HL-60 (cell line): ENCODE data around the gene FAM156B.
"Not testable (repeated sequence)": the region's sequence is repeated elsewhere in the genome, so short reads cannot be mapped to it uniquely, and the experiment has no call there.

Experiments used
- DNase-seq, 2 experiments: peaks; one replicate each; pipeline ENCODE4 v3.0.0-alpha.2; 2010 to 2020; ENCODE audit warnings: low read depth in 1 of 2, low spot score in 1 of 2
- H3K27ac ChIP-seq: fragments of 250-450 bp; sonication (Bioruptor Pico); replicated peaks from 2 replicates; pipeline ENCODE4 v1.5.1; 2020; ENCODE audit warnings: mild to moderate bottlenecking, moderate library complexity
- H3K27me3 ChIP-seq: fragments of 250-450 bp; sonication (Bioruptor Pico); 2 replicates; pipeline ENCODE4 v1.5.1; 2021; ENCODE audit warnings: mild to moderate bottlenecking, moderate library complexity; ENCODE audit not compliant: insufficient read depth, poor library complexity, severe bottlenecking
- H3K4me3 ChIP-seq: replicated peaks from 2 replicates; pipeline ENCODE4 v1.5.1; 2011; ENCODE audit warnings: mild to moderate bottlenecking, control low read depth, low read length; ENCODE audit not compliant: insufficient read depth

The FAM156B gene

GRCh38 chrX:52947501-52947900, 50.4 kb downstream of the FAM156B start:
- not testable (repeated sequence) for DNase-seq, H3K27ac ChIP-seq, H3K27me3 ChIP-seq, H3K4me3 ChIP-seq

- not testable (repeated sequence) for H3K4me3 ChIP-seq, DNase-seq, H3K27ac ChIP-seq, H3K27me3 ChIP-seq
Measured at GRCh38 chrX:52948265-52948664, 51.1 kb downstream of the FAM156B start.

- H3K27me3 ChIP-seq, H3K4me3 ChIP-seq, H3K27ac ChIP-seq, DNase-seq: not testable (repeated sequence)
Measured at GRCh38 chrX:52949325-52949724, 52.2 kb downstream of the FAM156B start.

GRCh38 chrX:52949884-52950283, 52.8 kb downstream of the FAM156B start:
- not testable (repeated sequence) for H3K27me3 ChIP-seq, DNase-seq, H3K27ac ChIP-seq, H3K4me3 ChIP-seq
